GM18867 (cell line): ENCODE measurements around the gene SLC25A51.

Source experiments
- ATAC-seq: cut with Tn5 transposase; IDR thresholded peaks from one replicate; pipeline ENCODE4 v1.9.1; 2021; ENCODE audit warnings: mild to moderate bottlenecking, moderate library complexity; ENCODE audit not compliant: unreplicated experiment

The SLC25A51 gene

GRCh38 chr9:37903647-37904444 lies at the start of gene SLC25A51:
Gene SLC25A51 (minus strand): TSS chr9:37904127. CDS start chr9:37888550, 15,577 bp downstream.
- ATAC-seq = peak; percentile 86

DNA sequence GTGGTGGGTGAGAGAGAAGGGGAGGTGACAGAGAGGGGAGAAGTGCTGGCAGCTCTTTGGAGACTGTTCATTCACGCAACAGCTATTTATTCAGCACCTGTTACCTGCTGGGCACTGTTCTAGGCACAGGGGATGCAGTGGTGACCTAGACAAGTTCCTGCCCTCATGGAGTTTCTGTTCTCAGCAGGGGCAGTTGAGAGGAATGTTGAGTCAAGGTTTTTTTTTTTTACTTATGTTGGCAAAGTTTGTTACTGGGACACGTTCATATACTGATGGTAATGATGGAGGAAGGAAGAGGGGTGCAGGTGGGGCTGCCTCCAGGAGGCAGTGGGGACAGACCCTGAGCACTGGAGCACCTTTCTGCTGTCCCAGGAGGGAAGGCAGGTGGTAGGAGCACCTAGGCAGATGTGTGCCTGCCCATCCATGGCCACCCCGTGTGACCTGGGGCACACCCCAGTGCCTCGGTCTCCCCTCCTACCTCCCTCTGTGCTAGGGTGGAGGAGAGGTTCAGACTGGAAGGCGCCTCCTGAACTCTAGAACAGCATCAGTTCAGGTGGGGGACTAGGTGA lies 49.4 kb upstream of the SLC25A51 start:
- no peak for ATAC-seq

DNA sequence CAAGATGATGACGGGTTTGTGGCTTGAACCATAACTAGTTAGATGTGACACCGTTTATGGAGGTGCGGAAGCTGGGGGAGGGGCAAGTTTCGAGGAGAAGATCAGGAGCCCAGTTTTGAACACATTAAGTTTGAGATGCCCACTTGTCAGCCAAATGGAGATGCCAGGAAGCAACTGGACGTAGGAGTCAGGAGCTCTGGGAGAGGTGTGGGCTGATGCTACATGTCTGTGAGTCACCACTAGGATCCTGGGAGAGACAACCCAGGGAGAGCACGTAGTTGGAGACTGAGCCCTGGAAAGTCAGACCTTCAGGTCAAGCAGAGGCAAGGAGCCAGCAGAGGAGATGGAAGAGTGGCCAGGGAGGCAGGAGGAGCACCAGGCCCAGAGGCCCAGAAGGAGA lies 48.8 kb upstream of the SLC25A51 start:
- no peak for ATAC-seq

- no peak for ATAC-seq
These were observed 47.9 kb upstream of the SLC25A51 start for GRCh38 chr9:37951671-37952449.

- ATAC-seq = no peak
These were observed 46.6 kb upstream of the SLC25A51 start for GRCh38 chr9:37950561-37950960.

GRCh38 chr9:37949576-37949975 lies 45.6 kb upstream of the SLC25A51 start:
- ATAC-seq = no peak

- ATAC-seq = no peak
These were observed 44.6 kb upstream of the SLC25A51 start for GRCh38 chr9:37948417-37948980.

GRCh38 chr9:37947977-37948376 lies 44.0 kb upstream of the SLC25A51 start:
- ATAC-seq = no peak

DNA sequence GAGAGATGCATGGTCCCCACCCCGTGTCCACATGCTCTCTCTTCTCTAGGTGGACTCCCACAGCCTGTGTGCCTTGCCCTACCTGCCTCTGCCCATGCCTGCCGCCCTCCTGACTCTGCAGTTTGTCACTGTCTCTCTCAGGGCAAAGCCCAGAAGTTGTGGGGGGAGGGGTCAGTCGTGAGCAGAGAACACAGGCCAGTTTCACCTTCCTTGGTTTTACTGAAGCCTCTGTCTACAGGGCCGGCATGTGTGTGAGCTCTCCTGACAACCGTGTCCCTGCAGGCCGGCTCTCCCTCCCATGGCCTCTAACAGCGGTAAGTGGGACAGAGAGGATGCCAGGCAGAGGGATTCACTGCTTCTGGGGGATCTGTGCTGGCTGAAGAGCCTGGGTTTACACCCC lies 43.5 kb upstream of the SLC25A51 start:
- ATAC-seq = no peak

DNA sequence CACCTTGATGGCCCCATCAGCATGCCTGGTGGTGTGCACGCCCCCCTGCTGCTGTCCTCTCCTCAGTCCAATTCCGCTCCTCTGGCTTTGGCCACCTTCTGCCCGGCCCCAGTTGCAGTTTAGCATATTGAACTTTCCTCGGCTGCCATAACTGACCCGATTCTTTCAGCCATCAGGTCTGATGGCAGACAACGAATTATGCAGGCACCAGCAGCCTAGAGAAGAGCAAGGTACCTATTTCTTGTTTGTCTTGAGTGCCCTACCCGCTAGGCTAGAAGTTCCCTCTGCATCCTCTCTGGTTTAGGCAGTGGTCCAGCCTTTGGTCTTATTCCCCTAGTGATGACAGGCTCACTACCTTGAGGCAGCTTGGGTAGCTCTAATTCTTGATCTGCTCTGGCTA lies 43.0 kb upstream of the SLC25A51 start:
- ATAC-seq = no peak

DNA sequence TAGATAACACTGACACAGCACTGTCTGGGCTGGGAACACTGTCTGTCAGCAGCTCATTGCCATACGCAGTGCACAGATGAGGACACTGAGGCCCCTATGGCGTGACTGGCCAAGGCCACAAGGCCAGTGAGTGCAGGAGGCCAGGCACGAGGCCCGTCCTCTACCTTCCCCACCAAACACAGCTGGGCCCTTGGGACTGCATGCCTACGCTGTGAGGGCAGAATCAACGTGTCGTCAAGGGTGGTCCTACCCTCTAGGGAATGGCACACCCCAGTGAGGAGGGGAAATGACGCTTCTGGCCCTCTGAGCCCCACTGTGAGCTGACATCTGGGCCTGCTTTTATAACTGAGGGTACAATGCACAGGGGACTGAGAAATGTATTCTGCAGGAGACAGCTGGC lies 42.1 kb upstream of the SLC25A51 start:
- ATAC-seq = no peak

- ATAC-seq = no peak
These were observed 40.9 kb upstream of the SLC25A51 start for GRCh38 chr9:37944671-37945481.

GRCh38 chr9:37944266-37944650 lies 40.3 kb upstream of the SLC25A51 start:
- no peak for ATAC-seq

GRCh38 chr9:37943345-37944265 lies 39.7 kb upstream of the SLC25A51 start:
- ATAC-seq = no peak

DNA sequence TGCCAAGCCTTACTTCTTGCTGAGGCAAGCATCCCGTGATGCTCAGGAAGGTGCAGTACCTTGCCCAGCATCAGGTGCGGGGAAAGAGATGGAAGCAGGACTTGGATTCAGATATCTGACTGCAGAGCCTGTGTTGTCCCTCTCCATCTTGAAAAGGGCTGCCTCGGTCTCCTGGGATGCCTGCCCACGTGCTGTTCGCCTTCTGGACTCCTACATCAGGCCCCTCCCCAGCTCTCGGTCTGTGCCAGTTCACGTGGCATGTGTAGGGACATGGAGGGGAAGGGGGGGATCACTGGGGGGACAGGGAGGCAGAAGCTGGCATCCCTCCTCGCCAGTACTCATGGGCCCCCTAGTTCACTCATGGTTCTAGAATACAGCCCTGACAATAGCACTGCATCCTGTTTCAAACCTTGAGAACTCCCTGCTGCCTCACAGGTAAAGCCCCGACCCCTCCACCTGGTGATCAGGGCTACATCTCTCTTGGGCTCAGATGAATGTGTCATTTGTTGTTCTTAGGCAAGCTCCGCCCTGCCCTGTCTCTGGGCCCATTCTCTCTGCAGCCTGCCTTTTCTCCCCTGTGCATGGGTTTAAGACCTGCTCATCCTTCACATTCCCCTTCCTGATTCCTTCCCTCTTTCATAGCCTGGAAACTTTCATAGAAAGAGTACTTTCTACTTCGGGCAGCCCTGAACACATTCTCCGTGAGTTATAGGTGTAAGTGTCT lies 38.9 kb upstream of the SLC25A51 start:
- no peak for ATAC-seq

DNA sequence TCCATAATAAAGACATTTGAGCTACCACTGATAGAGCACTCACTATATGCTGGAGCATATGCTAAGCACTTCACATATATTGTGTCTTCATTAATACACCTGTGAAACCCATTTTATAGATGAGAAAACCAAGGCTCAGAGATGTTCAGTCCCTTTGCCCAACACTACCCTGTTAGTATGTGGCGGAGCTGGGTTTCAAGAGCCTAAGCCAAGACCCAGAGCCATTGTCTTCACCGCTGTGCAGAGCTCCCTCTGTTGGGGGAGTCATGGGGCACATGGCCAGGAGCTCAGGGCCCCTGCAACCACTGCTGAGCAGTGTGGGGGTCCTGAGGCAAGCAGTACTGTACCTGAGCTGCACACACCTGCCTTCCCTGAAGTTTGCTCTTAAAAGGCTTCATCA lies 37.3 kb upstream of the SLC25A51 start:
- ATAC-seq = no peak

GRCh38 chr9:37939575-37940095 lies 35.7 kb upstream of the SLC25A51 start:
- ATAC-seq = no peak

DNA sequence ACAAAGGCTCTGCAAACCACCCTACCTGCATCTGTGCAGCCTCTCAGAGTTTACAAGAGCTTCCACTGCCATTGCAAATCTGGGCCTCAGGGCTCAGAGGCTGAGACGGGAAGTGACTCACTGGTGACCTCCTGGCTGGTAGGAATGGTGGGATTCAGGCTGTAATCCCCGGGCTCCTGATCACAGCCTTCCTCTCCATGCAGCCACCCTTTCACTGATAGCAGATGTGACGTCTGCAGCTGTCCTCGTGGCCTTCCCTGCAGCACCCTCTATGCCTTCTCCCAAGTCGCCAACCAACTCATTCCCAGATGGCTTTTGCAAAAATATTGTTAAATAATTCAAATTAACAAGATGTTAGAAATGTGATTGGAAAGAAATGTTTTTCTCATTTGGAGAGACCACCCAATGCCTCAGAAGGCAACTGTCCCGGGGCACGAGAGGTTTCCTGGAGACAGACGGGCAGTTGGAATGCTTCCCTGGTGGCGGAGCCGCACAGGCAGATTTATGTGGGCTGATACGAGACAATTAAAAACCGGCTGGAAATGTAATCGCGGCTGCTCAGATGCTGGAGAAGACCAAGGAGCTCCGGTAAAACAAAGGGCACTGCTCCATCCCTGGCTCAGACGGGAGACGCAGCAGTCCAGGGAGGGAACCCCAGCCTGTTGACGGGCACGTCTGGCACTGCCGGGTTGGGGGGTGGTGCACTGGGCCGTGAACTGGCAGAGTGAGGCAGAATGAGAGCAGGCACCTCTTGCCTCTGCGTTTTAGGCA lies 34.4 kb upstream of the SLC25A51 start:
- no peak for ATAC-seq
